OCI-LY7 (cell line): Measurements from ENCODE around the gene GPBP1L1. TPM values are rescaled to one million over a fixed set of nuclear protein-coding genes. Genes with fewer than 3 reads are reported as not detected.
A peak's percentile ranks its signal among the peaks of the same experiment; 100 is the strongest.

Experiments used
- BruUV-seq: library from RNA; stranded (reverse); fragments of 400-500 nt; replicated peaks from 2 replicates; lab custom pipeline; 2021; lab: Mats Ljungman, UMichigan
- CTCF ChIA-PET: fragments of 300-600 bp; sonication (Branson Sonifier 250); formaldehyde crosslinking; loops from one replicate; lab custom pipeline; 2022; ENCODE audit warnings: antibody characterized with exemption; ENCODE audit not compliant: unreplicated experiment; lab: Charles Lee
- POLR2A ChIA-PET: fragments of 300-600 bp; sonication (Branson Sonifier 250); formaldehyde crosslinking; loops from one replicate; lab custom pipeline; 2022; ENCODE audit warnings: antibody characterized with exemption; lab: Charles Lee
- DNase-seq: peaks from one replicate; pipeline ENCODE4 v3.0.0-alpha.2; 2015; ENCODE audit warnings: low spot score
- H2AFZ ChIP-seq: fragments of 200-600 bp; sonication (generic), shearing (Covaris generic); 2 replicates; pipeline ENCODE4 v1.6.1; 2014; ENCODE audit warnings: mild to moderate bottlenecking, antibody characterized with exemption, low read length, moderate library complexity
- H3K27ac ChIP-seq: fragments of 200-600 bp; sonication (generic); 2 replicates; pipeline ENCODE4 v1.5.1; 2014; ENCODE audit warnings: mixed run types, low read depth, mild to moderate bottlenecking, moderate library complexity, low read length, inconsistent platforms; ENCODE audit not compliant: poor library complexity, severe bottlenecking
- H3K36me3 ChIP-seq: fragments of 200-600 bp; sonication (generic); 2 replicates; pipeline ENCODE4 v1.6.1; 2014; ENCODE audit warnings: mild to moderate bottlenecking, antibody characterized with exemption, low read length, moderate library complexity, mixed read lengths; ENCODE audit not compliant: insufficient read depth
- H3K4me1 ChIP-seq: fragments of 200-600 bp; sonication (generic); 2 replicates; pipeline ENCODE4 v1.5.1; 2014; ENCODE audit warnings: mild to moderate bottlenecking, low read length; ENCODE audit not compliant: insufficient read depth, poor library complexity, severe bottlenecking
- H3K4me2 ChIP-seq: fragments of 200-600 bp; sonication (generic); 2 replicates; pipeline ENCODE4 v1.6.1; 2014; ENCODE audit warnings: mild to moderate bottlenecking, low read length
- H3K4me3 ChIP-seq: fragments of 200-600 bp; sonication (generic); 2 replicates; pipeline ENCODE4 v1.5.1; 2014; ENCODE audit warnings: mild to moderate bottlenecking, low read depth, low read length; ENCODE audit not compliant: poor library complexity, severe bottlenecking
- H3K79me2 ChIP-seq: fragments of 200-600 bp; sonication (generic); 2 replicates; pipeline ENCODE4 v1.6.1; 2016; ENCODE audit warnings: low read depth, mild to moderate bottlenecking, low read length, moderate library complexity, mixed read lengths; ENCODE audit not compliant: insufficient read depth
- H3K9me2 ChIP-seq: fragments of 200-600 bp; sonication (generic); 2 replicates; pipeline ENCODE4 v1.6.1; 2016; ENCODE audit warnings: mild to moderate bottlenecking, low read length, mixed read lengths; ENCODE audit not compliant: insufficient read depth
- H3K9me3 ChIP-seq: fragments of 200-600 bp; sonication (generic); 2 replicates; pipeline ENCODE4 v1.6.1; 2014; ENCODE audit warnings: mild to moderate bottlenecking, mixed run types, low read length, mixed read lengths
- H4K20me1 ChIP-seq: fragments of 200-600 bp; sonication (generic); 2 replicates; pipeline ENCODE4 v1.6.1; 2014; ENCODE audit warnings: mild to moderate bottlenecking, antibody characterized with exemption, low read length, moderate library complexity, mixed read lengths; ENCODE audit not compliant: insufficient read depth
- CTCF ChIP-seq: fragments of 200-600 bp; sonication (generic); conservative IDR thresholded peaks from 2 replicates; pipeline ENCODE4 v1.5.1; 2014; ENCODE audit warnings: mild to moderate bottlenecking, antibody characterized with exemption, low read length, moderate library complexity, mixed read lengths
- EZH2phosphoT487 ChIP-seq: fragments of 200-600 bp; sonication (generic); IDR thresholded peaks from 2 replicates; pipeline ENCODE4 v1.6.1; 2018; ENCODE audit warnings: low read depth, borderline replicate concordance, mild to moderate bottlenecking, mixed run types, antibody characterized with exemption, low read length, moderate library complexity, mixed read lengths
- intact Hi-C: fragments of 100-400 bp; cut with micrococcal nuclease; formaldehyde crosslinking; loops from one replicate; pipeline ENCODE4 v1.10.0; 2022; ENCODE audit not compliant: unreplicated experiment
- total RNA-seq, 2 experiments: library from RNA; depleted of rRNA in 1 of 2; stranded (reverse); fragments of >200 nt in 1 of 2; shearing (Covaris generic) in 1 of 2; gene quantifications; 2 replicates each; pipeline ENCODE4 v1.2.3, GENCODE V29; 2014 to 2022

Gene GPBP1L1
- total RNA-seq, 2 experiments from 2014 or later: 89.7 to 130 TPM

GRCh38 chr1:45584351-45585109, 101.8 kb downstream of the GPBP1L1 start:
- H3K9me2 ChIP-seq: no peaks in the 10 kb centered on the region
- H3K36me3 ChIP-seq: peaks cover 48% of the 10 kb centered on the region
- H3K4me1 ChIP-seq: peaks cover 49% of the 10 kb centered on the region
- H3K4me2 ChIP-seq: peak overlapping the region; percentile 97
- H2AFZ ChIP-seq: peak overlapping the region; percentile 27; the same call in 1 of the 2 replicates
- no TSS peak for BruUV-seq
- ChIA-PET CTCF (no interaction called here), POLR2A (interaction anchor here (0.6 to 2.6 kb wide), 6 partner anchors 9 to 245 kb away, joined by 3 to 9 read pairs (median 6); partner anchors contain the start of genes AKR1A1, MUTYH and TOE1)
- H3K9me3 ChIP-seq: no peaks in the 10 kb centered on the region
- H3K79me2 ChIP-seq: peaks cover 57% of the 10 kb centered on the region
- TF ChIP-seq EZH2phosphoT487 (no peak), CTCF (peak; percentile 65)
- H4K20me1 ChIP-seq: peaks cover 30% of the 10 kb centered on the region
- intact Hi-C loops: loop anchor here (1.0 to 5.0 kb wide), 2 partner anchors 244 to 258 kb away; partner anchors contain the start of genes MUTYH and TOE1
- peak overlapping the region; percentile 83 for H3K27ac ChIP-seq
- H3K4me3 ChIP-seq: peak overlapping the region; percentile 99
- DNase-seq: peak; percentile 92

DNA sequence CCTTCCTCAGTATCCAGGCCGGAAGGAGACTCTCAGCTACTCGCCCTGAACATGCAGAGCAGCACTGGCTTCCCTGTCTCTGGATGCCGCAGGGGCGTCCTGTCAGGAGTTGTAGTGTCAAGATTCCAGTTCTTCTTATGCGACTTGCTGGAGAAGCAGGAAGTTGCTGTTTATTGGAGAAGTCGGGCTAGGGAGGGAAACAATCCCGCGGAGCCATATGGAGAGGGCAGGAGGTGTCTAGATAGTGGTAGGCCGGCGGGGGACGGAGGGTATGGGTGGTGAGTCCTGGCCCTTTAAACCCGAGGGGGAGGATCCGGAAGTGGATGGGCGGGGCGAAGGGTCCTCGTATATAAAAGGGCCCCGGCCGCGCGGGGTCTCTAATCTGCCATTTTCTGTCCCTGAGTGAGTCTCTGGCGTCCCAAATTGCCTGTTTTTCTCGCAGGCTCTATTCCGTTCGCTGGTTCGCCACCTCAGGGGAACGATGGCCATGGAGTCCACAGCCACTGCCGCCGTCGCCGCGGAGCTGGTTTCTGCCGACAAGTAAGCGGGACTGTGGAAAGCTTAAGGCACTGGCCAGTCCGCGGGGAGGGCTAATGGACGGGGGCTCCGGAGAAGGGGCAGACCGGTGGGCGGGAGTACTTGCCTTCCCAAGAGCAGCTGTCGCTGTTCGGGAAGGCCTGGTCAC, 102.5 kb downstream of the GPBP1L1 start, which contains the start of gene NASP:
TSS of gene NASP (plus strand) at position 376 of the 685 bp plus-strand sequence. CDS start at position 482, 106 bp downstream.
- H3K27ac ChIP-seq: peak within 1 kb of the TSS; percentile 83
- intact Hi-C loops: loop anchor here (1.0 to 5.0 kb wide), 4 partner anchors 63 to 258 kb away; partner anchors contain the start of genes MUTYH, PRDX1 and TOE1
- H3K4me1 ChIP-seq: peaks cover 50% of the 10 kb centered on the region
- H3K79me2 ChIP-seq: peaks cover 50% of the 10 kb centered on the region
- peak within 1 kb of the TSS; percentile 88; the same call in 1 of the 2 replicates for H2AFZ ChIP-seq
- H3K9me2 ChIP-seq: no peaks in the 10 kb centered on the region
- peak; percentile 87 for DNase-seq
- TSS peak; percentile 77 for BruUV-seq
- peak within 1 kb of the TSS; percentile 97 for H3K4me2 ChIP-seq
- H3K36me3 ChIP-seq: peaks cover 41% of the 10 kb centered on the region
- ChIA-PET CTCF (interaction anchor here (2.1 kb wide), 1 partner anchor 33 kb away, joined by 4 read pairs; the partner anchor contains the start of gene AKR1A1), POLR2A (interaction anchor here (0.5 to 2.7 kb wide), 14 partner anchors 9 to 775 kb away, joined by 3 to 9 read pairs (median 4); partner anchors contain the start of genes AKR1A1, MMACHC, MUTYH and TESK2)
- no peak for TF ChIP-seq EZH2phosphoT487
- no peak for TF ChIP-seq CTCF
- H4K20me1 ChIP-seq: peaks cover 26% of the 10 kb centered on the region
- H3K4me3 ChIP-seq: peak within 1 kb of the TSS; percentile 99
- no peaks in the 10 kb centered on the region for H3K9me3 ChIP-seq
